NOMO-1 (cell line): Measurements from ENCODE around the gene CARF.

ENCODE experiments used
- DNase-seq, 2 experiments: peaks; one replicate each; lab custom pipeline; 2025; ENCODE audit not compliant: unreplicated experiment in 2 of 2; lab: John Stamatoyannopoulos, UW

Gene CARF

DNA sequence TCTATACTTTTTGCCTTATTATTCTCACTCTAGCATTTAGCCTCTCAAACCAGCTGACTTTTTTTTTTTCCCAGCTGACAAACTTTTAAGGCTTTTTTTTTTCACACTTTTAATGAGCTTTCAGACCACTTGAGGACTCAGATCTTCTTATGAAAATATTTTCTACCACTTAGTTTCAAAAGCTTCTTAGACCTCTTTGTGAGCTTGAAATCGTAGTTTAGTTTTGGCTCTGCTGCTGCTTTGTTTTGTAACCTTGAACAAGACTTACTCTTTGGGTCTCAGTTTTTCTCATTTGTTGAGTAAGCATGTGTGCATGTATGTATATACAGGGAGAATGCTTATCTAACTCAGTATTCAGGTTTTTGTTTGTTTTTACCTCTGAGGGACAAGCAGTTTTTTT lies 106.1 kb downstream of the CARF start:
- DNase-seq = no peak

- DNase-seq = no peak
Observed at GRCh38 chr2:203019142-203019541, 107.1 kb downstream of the CARF start.

DNA sequence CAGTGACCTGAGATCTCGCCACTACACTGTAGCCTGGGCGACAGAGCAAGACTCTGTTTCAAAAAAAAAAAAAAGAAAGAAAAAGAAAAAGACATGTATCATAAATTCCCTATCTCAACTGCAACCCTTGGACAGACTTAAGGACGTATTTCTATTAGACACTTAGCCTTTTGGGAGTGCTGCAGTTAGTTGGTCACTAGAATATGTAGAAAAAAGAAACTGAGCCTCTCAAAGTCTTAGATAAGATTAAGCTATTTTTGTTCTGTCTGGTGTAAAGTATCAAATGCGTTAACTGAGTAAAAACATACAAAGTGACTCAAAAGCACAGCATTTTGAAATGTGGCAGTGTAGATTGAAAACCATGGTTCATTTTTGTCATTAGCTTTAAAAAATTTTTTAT lies 109.9 kb downstream of the CARF start:
- no peak for DNase-seq

DNA sequence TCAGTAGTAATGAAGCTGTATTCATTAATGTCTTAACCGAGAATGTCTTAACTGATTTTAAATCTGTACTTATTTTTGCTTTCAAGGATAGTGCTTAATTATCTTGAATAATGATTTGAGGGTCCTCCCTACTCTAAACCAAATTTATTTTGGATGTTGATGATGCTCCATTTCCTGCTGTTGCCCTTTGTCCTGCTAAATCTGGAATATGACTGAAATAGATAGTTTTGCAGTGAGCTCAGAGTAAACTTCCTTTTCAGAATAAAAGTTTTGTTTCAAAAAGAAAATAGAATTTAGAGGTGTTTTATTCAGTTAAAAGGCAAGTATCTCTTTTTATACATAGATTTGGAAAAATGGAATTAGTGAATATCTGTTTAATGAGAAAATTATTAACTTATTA lies 110.7 kb downstream of the CARF start:
- DNase-seq = no peak

DNA sequence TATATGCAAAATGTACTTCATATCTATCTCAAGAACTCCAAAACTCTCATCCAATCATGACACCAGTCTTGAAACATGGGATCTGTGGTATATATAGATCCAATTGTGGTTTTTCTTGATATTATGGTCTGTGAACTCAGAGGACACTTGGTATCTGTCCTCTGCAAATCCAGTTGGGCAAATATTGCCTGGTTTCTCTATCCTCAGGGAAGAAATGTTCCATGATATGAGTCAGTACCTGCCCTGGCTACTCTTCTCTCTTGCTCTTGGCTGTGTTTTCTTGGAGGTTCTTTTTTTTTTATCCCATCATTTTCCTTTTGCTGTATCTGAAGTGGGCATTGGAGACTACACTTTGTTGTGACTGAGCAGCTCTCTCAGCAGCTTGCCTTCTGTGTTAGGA lies 113.5 kb downstream of the CARF start:
- no peak for DNase-seq

- no peak for DNase-seq
Observed at GRCh38 chr2:203030545-203030944, 118.5 kb downstream of the CARF start.

GRCh38 chr2:203030991-203031390 lies 118.9 kb downstream of the CARF start:
- no peak for DNase-seq

DNA sequence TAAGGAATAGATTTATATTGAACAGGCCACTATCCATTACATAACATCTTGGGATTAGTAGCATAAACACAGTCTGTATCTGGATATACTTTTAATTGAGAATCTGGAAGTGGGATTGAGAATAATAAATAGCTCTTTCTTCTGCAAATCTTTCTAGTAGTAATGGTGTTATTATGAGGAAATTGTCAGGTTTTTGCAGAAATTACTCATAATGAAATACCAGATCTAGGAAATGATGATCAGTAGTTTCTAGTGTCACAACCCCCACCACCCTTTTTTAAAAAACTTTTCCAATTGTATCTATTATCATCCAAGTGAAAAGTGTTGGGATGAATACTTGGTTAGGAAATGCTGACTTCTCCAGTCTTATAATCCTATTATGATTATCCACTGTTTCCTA lies 121.3 kb downstream of the CARF start:
- DNase-seq = no peak

- no peak for DNase-seq
Observed at GRCh38 chr2:203035879-203036470, 123.9 kb downstream of the CARF start.
